A549 (cell line): Measurements from ENCODE around the gene LIN7A. TPM values are rescaled to one million over a fixed set of nuclear protein-coding genes. Genes with fewer than 3 reads are reported as not detected.

Experiments used
- ATAC-seq, 2 experiments: fragments of 200-7000 bp in 1 of 2; fragments of >200 bp in 1 of 2; cut with Nextera tagmentation in 1 of 2; cut with Tn5 transposase in 1 of 2; 3 replicates each; pipeline versions ENCODE4 v1.8.0 to v1.9.1; 2018 to 2020; ENCODE audit warnings: mild to moderate bottlenecking in 1 of 2, moderate library complexity in 1 of 2
- CTCF ChIA-PET: fragments of 300-600 bp; sonication (Branson Sonifier 250); formaldehyde crosslinking; extraction: SDS; loops from one replicate; lab custom pipeline; 2021; ENCODE audit warnings: antibody characterized with exemption, inconsistent platforms; lab: Yijun Ruan, JAX
- POLR2A ChIA-PET: fragments of 350-600 bp; formaldehyde crosslinking; extraction: SDS; loops from one replicate; lab custom pipeline; 2021; ENCODE audit warnings: antibody characterized with exemption, inconsistent platforms; lab: Yijun Ruan, JAX
- DNase-seq, 2 experiments: peaks; one replicate each; pipeline versions ENCODE4 v3.0.0 to v3.0.0-alpha.2; 2011 to 2016; ENCODE audit warnings: low read depth in 1 of 2, low spot score in 1 of 2
- FAIRE-seq: peaks from 2 replicates; lab custom pipeline; 2011; peaks lifted over from hg19 to GRCh38; lab: Jason Lieb, UNC
- H3K27ac ChIP-seq, 2 experiments: fragments of >200 bp; sonication (Bioruptor Twin); formaldehyde crosslinking; 3 replicates each; pipeline ENCODE4 v1.5.1; 2016 to 2017
- H3K4me1 ChIP-seq: fragments of >200 bp; sonication (Bioruptor Twin); formaldehyde crosslinking; 3 replicates; pipeline ENCODE4 v1.6.1; 2016
- H3K4me2 ChIP-seq: fragments of >200 bp; sonication (Bioruptor Twin); formaldehyde crosslinking; 3 replicates; pipeline ENCODE4 v1.6.1; 2016
- H3K4me3 ChIP-seq: fragments of >200 bp; sonication (Bioruptor Twin); formaldehyde crosslinking; 3 replicates; pipeline ENCODE4 v1.5.1; 2016
- H3K9me3 ChIP-seq: fragments of >200 bp; sonication (Bioruptor Twin); formaldehyde crosslinking; 3 replicates; pipeline ENCODE4 v1.6.1; 2016
- BHLHE40 ChIP-seq: IDR thresholded peaks from 2 replicates; pipeline ENCODE4 v1.6.1; 2012; ENCODE audit warnings: low read depth, low read length, inconsistent platforms
- CEBPB ChIP-seq, 2 experiments: fragments of >200 bp in 1 of 2; sonication (Bioruptor Twin) in 1 of 2; formaldehyde crosslinking in 1 of 2; IDR thresholded peaks; 2 replicates each; pipeline ENCODE4 v1.6.1; 2012 to 2016
- CHD2 ChIP-seq: fragments of 150-350 bp; IDR thresholded peaks from 2 replicates; pipeline ENCODE4 v1.6.1; 2014; ENCODE audit warnings: low read length; ENCODE audit not compliant: partially characterized antibody
- CHD4 ChIP-seq: fragments of 200-600 bp; sonication (generic); IDR thresholded peaks from 2 replicates; pipeline ENCODE4 v1.6.1; 2016; ENCODE audit warnings: antibody characterized with exemption, mild to moderate bottlenecking, borderline replicate concordance
- EHMT2 ChIP-seq: fragments of 200-600 bp; sonication (generic); IDR thresholded peaks from 2 replicates; pipeline ENCODE4 v1.6.1; 2016; ENCODE audit warnings: antibody characterized with exemption, low read depth, mild to moderate bottlenecking, moderate library complexity
- EP300 ChIP-seq, 2 experiments: fragments of >200 bp; sonication (Bioruptor Twin); formaldehyde crosslinking; IDR thresholded peaks; 2 replicates in 1 of 2; 3 replicates in 1 of 2; pipeline ENCODE4 v1.6.1; 2016 to 2017
- FOXS1 ChIP-seq: fragments of 250-450 bp; sonication (Bioruptor Pico); IDR thresholded peaks from 2 replicates; pipeline ENCODE4 v1.5.0; 2020; ENCODE audit warnings: mild to moderate bottlenecking, moderate library complexity
- GATA3 ChIP-seq: IDR thresholded peaks from 2 replicates; pipeline ENCODE4 v1.6.1; 2012; ENCODE audit warnings: borderline replicate concordance
- HDAC2 ChIP-seq: fragments of 200-600 bp; sonication (generic); IDR thresholded peaks from 2 replicates; pipeline ENCODE4 v1.6.1; 2016
- HEYL ChIP-seq: fragments of 250-450 bp; sonication (Bioruptor Pico); IDR thresholded peaks from 2 replicates; pipeline ENCODE4 v1.8.0; 2021; ENCODE audit warnings: mild to moderate bottlenecking, moderate library complexity
- HOXB13 ChIP-seq: fragments of 250-450 bp; sonication (Bioruptor Pico); IDR thresholded peaks from 2 replicates; pipeline ENCODE4 v1.5.0; 2020; ENCODE audit warnings: low read depth, mild to moderate bottlenecking, moderate library complexity
- HOXB5 ChIP-seq: fragments of 250-450 bp; sonication (Bioruptor Pico); IDR thresholded peaks from 2 replicates; pipeline ENCODE4 v1.5.0; 2020; ENCODE audit warnings: mild to moderate bottlenecking, moderate library complexity
- JUN ChIP-seq, 2 experiments: fragments of >200 bp; sonication (Bioruptor Twin); formaldehyde crosslinking; IDR thresholded peaks; 2 replicates in 1 of 2; 3 replicates in 1 of 2; pipeline ENCODE4 v1.6.1; 2016 to 2017
- KDM1A ChIP-seq: fragments of 200-600 bp; sonication (generic); IDR thresholded peaks from 2 replicates; pipeline ENCODE4 v1.6.1; 2016; ENCODE audit warnings: low read depth, mild to moderate bottlenecking
- PHF8 ChIP-seq: fragments of 200-600 bp; sonication (generic); IDR thresholded peaks from 2 replicates; pipeline ENCODE4 v1.6.1; 2016; ENCODE audit warnings: low read depth, mild to moderate bottlenecking, antibody characterized with exemption, moderate library complexity, borderline replicate concordance
- POLR2A ChIP-seq: IDR thresholded peaks from 2 replicates; pipeline ENCODE4 v1.6.1; 2012; ENCODE audit warnings: mild to moderate bottlenecking, low read length
- RAD21 ChIP-seq, 2 experiments: fragments of >200 bp in 1 of 2; sonication (Bioruptor Twin) in 1 of 2; formaldehyde crosslinking in 1 of 2; IDR thresholded peaks in 1 of 2; conservative IDR thresholded peaks in 1 of 2; 2 replicates in 1 of 2; 3 replicates in 1 of 2; pipeline ENCODE4 v1.6.1; 2012 to 2018; ENCODE audit warnings: inconsistent platforms in 1 of 2
- RFX5 ChIP-seq: fragments of 450-650 bp; IDR thresholded peaks from 2 replicates; pipeline ENCODE4 v1.7.1; 2014; ENCODE audit warnings: antibody characterized with exemption, mild to moderate bottlenecking, moderate library complexity
- TFCP2L1 ChIP-seq: fragments of 250-450 bp; sonication (Bioruptor Pico); IDR thresholded peaks from 2 replicates; pipeline ENCODE4 v1.5.0; 2021; ENCODE audit warnings: mild to moderate bottlenecking
- ZFP36 ChIP-seq: fragments of 450-650 bp; IDR thresholded peaks from 2 replicates; pipeline ENCODE4 v1.6.1; 2014; ENCODE audit warnings: borderline replicate concordance; ENCODE audit not compliant: partially characterized antibody
- WGBS: methylation state at CpG from one replicate; pipeline ENCODE4 v1.1.6; 2017; ENCODE audit errors: missing lambda C conversion rate; 5-methylcytosine and 5-hydroxymethylcytosine counted together
- polyA plus RNA-seq, 4 experiments: library from polyadenylated mRNA; depleted of rRNA in 3 of 4; stranded (reverse); fragments of >200 nt; fragmentation: RNase III in 1 of 4; extraction: RNeasy Plus Mini Kit Qiagen cat#74134 plus additional on column Dnase treatment in 1 of 4; gene quantifications; 2 replicates in 3 of 4; 3 replicates in 1 of 4; pipeline ENCODE4 v1.2.3, GENCODE V29; 2011 to 2017
- TF ChIP-seq, protein P1 (sequence below): fragments of >200 bp; sonication (Bioruptor Twin); formaldehyde crosslinking; IDR thresholded peaks from 3 replicates; pipeline ENCODE4 v1.6.1; 2016
- TF ChIP-seq, protein P2 (sequence below): fragments of 250-450 bp; sonication (Bioruptor Pico); IDR thresholded peaks from 2 replicates; pipeline ENCODE4 v1.5.0; 2020; ENCODE audit warnings: low read depth, mild to moderate bottlenecking, moderate library complexity
- TF ChIP-seq, protein P3 (sequence below): fragments of 200-600 bp; sonication (generic); IDR thresholded peaks from 2 replicates; pipeline ENCODE4 v1.6.1; 2016; ENCODE audit warnings: antibody characterized with exemption, mild to moderate bottlenecking, moderate library complexity

LIN7A gene
- polyA plus RNA-seq, 2 of the 4 experiments (the other 2 are of a cell fraction), result 0.23 to 2.6 TPM

DNA sequence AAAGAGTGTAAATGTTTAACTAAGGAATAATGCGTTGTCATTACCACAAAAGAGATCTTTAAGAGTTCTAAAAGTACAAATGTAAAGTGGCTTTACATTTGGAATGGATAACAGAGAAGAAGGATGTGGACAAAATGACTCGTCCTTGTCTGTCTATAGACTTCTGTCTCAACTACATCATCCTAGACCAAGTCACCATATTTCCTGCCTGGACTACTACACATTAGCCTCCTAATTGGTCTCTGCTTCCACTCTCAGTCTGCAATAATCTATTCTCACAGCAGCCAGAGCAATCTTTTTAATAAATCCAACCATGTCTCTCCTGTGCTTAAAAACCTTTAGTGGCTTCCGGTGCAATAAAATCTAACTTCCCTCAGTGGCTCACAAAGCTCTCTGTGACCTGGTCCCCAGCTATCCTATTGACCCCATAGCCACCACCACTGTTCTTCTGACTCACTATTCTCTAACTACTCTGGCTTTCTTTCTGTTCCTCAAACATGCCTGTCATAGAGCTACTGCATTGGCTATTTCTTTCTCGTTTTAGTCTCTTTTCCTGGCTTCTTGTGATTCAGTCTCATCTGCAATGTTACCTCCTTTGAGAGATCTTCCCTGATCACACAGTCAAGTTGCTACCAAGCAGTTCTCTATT is 130.0 kb downstream of the LIN7A start:
- Histone ChIP-seq H3K4me1 (no peaks in the 10 kb centered on the region), H3K4me3 (no peak overlapping the region), H3K27ac (no peak overlapping the region), H3K4me2 (no peak overlapping the region), H3K9me3 (no peaks in the 10 kb centered on the region)
- no peak for ATAC-seq
- ChIA-PET CTCF (no interaction called here), POLR2A (no interaction called here)
- 47% methylated on average over 4 of the region's 4 CpGs for WGBS
- no peak for FAIRE-seq
- TF ChIP-seq, protein P1, sequence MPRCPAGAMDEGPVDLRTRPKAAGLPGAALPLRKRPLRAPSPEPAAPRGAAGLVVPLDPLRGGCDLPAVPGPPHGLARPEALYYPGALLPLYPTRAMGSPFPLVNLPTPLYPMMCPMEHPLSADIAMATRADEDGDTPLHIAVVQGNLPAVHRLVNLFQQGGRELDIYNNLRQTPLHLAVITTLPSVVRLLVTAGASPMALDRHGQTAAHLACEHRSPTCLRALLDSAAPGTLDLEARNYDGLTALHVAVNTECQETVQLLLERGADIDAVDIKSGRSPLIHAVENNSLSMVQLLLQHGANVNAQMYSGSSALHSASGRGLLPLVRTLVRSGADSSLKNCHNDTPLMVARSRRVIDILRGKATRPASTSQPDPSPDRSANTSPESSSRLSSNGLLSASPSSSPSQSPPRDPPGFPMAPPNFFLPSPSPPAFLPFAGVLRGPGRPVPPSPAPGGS, result no peak
- TF ChIP-seq RFX5 (no peak), EP300 (IDR thresholded peaks at IDR 0.05) (no peak), CHD2 (no peak), HOXB13 (CRISPR knock-in tag) (no peak), HEYL (CRISPR knock-in tag) (no peak), POLR2A (no peak), TFCP2L1 (CRISPR knock-in tag) (no peak), FOXS1 (CRISPR knock-in tag) (no peak), KDM1A (no peak), RAD21 (conservative IDR thresholded peaks at IDR 0.05 in 1 of 2, IDR thresholded peaks at IDR 0.05 in 1 of 2) (no peak), GATA3 (no peak), CEBPB (IDR thresholded peaks at IDR 0.05) (no peak), EHMT2 (no peak), CHD4 (no peak), HDAC2 (no peak), BHLHE40 (no peak), HOXB5 (CRISPR knock-in tag) (no peak)
- DNase-seq, result no peak

DNA sequence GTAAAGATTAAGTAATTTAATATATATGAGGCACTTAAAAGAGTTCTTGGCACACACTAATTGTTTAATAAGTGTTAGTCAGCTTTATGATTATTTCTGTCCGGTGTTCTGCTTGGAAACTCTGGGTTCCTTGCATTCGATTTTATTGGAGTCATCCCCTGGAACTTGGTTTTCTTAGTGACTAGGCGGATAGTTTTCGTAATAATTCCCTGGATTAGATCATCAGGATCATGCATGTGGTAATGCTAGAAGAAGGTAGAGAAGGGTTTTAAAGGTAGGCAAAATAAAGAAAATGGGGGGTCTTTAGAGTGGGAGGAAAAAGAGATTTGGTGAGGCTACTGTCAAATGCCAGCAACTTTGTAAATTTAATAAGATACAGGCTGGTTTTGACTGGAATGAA is 132.6 kb downstream of the LIN7A start:
- 62% methylated on average over 4 of the region's 4 CpGs for WGBS
- H3K4me3 ChIP-seq, result no peak overlapping the region
- ATAC-seq (no peak), DNase-seq (no peak), FAIRE-seq (no peak)
- no peak overlapping the region for H3K27ac ChIP-seq
- no peaks in the 10 kb centered on the region for H3K4me1 ChIP-seq
- no peak overlapping the region for H3K4me2 ChIP-seq
- POLR2A ChIA-PET, result no interaction called here
- H3K9me3 ChIP-seq, result no peaks in the 10 kb centered on the region
- TF ChIP-seq ZFP36, result no peak
- TF ChIP-seq JUN (IDR thresholded peaks at IDR 0.05), result no peak
- TF ChIP-seq, protein P2, sequence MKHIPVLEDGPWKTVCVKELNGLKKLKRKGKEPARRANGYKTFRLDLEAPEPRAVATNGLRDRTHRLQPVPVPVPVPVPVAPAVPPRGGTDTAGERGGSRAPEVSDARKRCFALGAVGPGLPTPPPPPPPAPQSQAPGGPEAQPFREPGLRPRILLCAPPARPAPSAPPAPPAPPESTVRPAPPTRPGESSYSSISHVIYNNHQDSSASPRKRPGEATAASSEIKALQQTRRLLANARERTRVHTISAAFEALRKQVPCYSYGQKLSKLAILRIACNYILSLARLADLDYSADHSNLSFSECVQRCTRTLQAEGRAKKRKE (CRISPR knock-in tag), result no peak
- TF ChIP-seq, protein P3, sequence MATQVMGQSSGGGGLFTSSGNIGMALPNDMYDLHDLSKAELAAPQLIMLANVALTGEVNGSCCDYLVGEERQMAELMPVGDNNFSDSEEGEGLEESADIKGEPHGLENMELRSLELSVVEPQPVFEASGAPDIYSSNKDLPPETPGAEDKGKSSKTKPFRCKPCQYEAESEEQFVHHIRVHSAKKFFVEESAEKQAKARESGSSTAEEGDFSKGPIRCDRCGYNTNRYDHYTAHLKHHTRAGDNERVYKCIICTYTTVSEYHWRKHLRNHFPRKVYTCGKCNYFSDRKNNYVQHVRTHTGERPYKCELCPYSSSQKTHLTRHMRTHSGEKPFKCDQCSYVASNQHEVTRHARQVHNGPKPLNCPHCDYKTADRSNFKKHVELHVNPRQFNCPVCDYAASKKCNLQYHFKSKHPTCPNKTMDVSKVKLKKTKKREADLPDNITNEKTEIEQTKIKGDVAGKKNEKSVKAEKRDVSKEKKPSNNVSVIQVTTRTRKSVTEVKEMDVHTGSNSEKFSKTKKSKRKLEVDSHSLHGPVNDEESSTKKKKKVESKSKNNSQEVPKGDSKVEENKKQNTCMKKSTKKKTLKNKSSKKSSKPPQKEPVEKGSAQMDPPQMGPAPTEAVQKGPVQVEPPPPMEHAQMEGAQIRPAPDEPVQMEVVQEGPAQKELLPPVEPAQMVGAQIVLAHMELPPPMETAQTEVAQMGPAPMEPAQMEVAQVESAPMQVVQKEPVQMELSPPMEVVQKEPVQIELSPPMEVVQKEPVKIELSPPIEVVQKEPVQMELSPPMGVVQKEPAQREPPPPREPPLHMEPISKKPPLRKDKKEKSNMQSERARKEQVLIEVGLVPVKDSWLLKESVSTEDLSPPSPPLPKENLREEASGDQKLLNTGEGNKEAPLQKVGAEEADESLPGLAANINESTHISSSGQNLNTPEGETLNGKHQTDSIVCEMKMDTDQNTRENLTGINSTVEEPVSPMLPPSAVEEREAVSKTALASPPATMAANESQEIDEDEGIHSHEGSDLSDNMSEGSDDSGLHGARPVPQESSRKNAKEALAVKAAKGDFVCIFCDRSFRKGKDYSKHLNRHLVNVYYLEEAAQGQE, result no peak
- no peak for TF ChIP-seq PHF8
- TF ChIP-seq BHLHE40, result no peak
- CTCF ChIA-PET, result no interaction called here
